BLaER1 treated with 17β-estradiol and CSF1 and Interleukin-3, amounts not matched to agents 10 nM and 100 nM (cell line): ENCODE results near the gene CHMP2B.

ENCODE experiments used
- H3K27ac ChIP-seq, 11 experiments: shearing (Covaris generic); formaldehyde crosslinking; 2 replicates each; pipeline ENCODE4 v1.8.1; 2022
- H3K27me3 ChIP-seq, 11 experiments: shearing (Covaris generic); formaldehyde crosslinking; 2 replicates each; pipeline ENCODE4 v1.8.1; 2022
- H3K36me3 ChIP-seq, 11 experiments: shearing (Covaris generic); formaldehyde crosslinking; 2 replicates each; pipeline ENCODE4 v1.8.1; 2022
- H3K4me1 ChIP-seq, 10 experiments: shearing (Covaris generic); formaldehyde crosslinking; 2 replicates each; pipeline ENCODE4 v1.8.1; 2022
- H3K4me2 ChIP-seq, 11 experiments: shearing (Covaris generic); formaldehyde crosslinking; 2 replicates each; pipeline ENCODE4 v1.8.1; 2022
- H3K4me3 ChIP-seq, 10 experiments: shearing (Covaris generic); formaldehyde crosslinking; 2 replicates each; pipeline ENCODE4 v1.8.1; 2022
- H3K9ac ChIP-seq, 11 experiments: shearing (Covaris generic); formaldehyde crosslinking; 2 replicates each; pipeline ENCODE4 v1.8.1; 2022
- H3K9me3 ChIP-seq, 11 experiments: shearing (Covaris generic); formaldehyde crosslinking; replicated peaks in 1 of 11; 2 replicates each; pipeline ENCODE4 v1.8.1; 2022
- H4K20me1 ChIP-seq, 11 experiments: shearing (Covaris generic); formaldehyde crosslinking; 2 replicates each; pipeline ENCODE4 v1.8.1; 2022
- Cebpa-rat ChIP-seq, 11 experiments: shearing (Covaris generic); IDR thresholded peaks; 2 replicates each; pipeline ENCODE4 v1.8.1; 2022

The CHMP2B gene

DNA sequence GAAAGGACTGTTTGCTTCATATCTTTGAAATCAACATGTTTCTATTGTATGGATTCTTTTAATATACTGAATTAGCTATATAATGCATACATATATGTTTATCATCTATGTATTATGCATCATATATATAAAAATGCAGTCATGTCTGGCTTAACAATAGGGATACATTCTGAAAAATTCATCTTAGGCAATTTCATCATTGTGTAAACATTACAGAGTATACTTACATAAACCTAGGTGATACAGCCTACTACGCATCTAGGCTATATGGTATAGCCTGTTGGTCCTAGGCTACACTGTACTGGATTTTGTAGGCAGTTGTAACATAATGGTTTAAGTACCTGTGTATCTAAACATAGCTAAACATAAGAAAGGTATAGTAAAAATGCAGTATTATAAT, 21.7 kb downstream of the CHMP2B start:
- Histone ChIP-seq H3K9me3 (no peaks in the 10 kb centered on the region), H4K20me1 (peaks cover 0 to 31% (median 0%) of the 10 kb centered on the region in 11 experiments; a peak in 4 of 22 replicates), H3K27ac (no peak overlapping the region), H3K36me3 (peaks cover 38 to 85% (median 56%) of the 10 kb centered on the region in 11 experiments), H3K4me2 (no peak overlapping the region), H3K4me3 (no peak overlapping the region), H3K27me3 (no peaks in the 10 kb centered on the region), H3K9ac (no peak overlapping the region), H3K4me1 (no peaks in the 10 kb centered on the region)
- TF ChIP-seq Cebpa-rat (IDR thresholded peaks at IDR 0.05): no peak

DNA sequence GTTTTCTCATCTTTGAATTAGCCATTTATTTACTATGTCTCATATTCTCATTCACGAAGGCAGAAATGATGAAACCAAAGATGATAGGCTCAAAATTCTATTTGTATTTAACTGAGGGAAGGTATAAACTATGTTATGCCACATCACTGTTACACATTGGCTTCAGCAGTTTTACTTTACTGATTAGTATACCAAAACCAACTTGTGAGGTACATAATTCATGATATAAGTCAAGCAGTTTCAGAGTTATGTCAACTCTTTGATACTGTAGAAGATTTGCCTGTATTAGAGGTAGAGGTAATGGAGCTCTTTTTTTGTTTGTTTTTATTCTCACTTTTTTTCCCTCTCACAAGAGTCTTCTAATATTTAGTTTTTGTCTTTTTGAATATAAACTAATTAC, 22.9 kb downstream of the CHMP2B start:
- no peak overlapping the region for H3K4me2 ChIP-seq
- H3K36me3 ChIP-seq: peaks cover 42 to 90% (median 57%) of the 10 kb centered on the region in 11 experiments

DNA sequence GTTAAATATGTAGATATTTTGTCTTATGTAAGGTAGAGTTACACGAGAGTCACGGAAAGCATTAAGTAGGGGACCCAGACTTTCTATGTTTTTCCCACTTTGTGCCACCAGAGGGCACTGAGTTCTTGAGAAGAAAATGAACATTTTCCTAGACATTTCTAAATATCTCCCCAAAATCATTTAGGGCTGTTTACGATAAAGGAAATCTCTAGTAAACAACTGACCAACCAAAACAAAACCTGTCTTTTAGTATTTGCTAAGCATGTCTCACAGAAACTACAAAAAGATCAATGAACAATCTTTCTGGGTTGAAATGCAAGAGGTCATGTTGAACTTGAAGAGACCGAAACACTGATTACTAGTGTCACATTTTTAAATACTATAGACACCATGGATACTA, 33.2 kb downstream of the CHMP2B start:
- no peak overlapping the region for H3K4me3 ChIP-seq
- no peak overlapping the region for H3K9ac ChIP-seq
- H3K27me3 ChIP-seq: no peaks in the 10 kb centered on the region
- no peak overlapping the region for H3K4me2 ChIP-seq
- H4K20me1 ChIP-seq: no peaks in the 10 kb centered on the region
- peaks cover 0 to 21% (median 6%) of the 10 kb centered on the region in 11 experiments; a peak in 7 of 22 replicates for H3K36me3 ChIP-seq
- no peak overlapping the region for H3K27ac ChIP-seq
- no peak for TF ChIP-seq Cebpa-rat (IDR thresholded peaks at IDR 0.05)
- no peaks in the 10 kb centered on the region for H3K9me3 ChIP-seq
- no peaks in the 10 kb centered on the region for H3K4me1 ChIP-seq

More for the DNA sequence above, 22.9 kb downstream of the CHMP2B start:
- Histone ChIP-seq H3K9ac (no peak overlapping the region), H3K4me3 (no peak overlapping the region), H4K20me1 (peaks cover 0 to 24% (median 0%) of the 10 kb centered on the region in 11 experiments; a peak in 3 of 22 replicates), H3K4me1 (no peaks in the 10 kb centered on the region), H3K9me3 (no peaks in the 10 kb centered on the region), H3K27me3 (no peaks in the 10 kb centered on the region), H3K27ac (no peak overlapping the region)
- no peak for TF ChIP-seq Cebpa-rat (IDR thresholded peaks at IDR 0.05)

DNA sequence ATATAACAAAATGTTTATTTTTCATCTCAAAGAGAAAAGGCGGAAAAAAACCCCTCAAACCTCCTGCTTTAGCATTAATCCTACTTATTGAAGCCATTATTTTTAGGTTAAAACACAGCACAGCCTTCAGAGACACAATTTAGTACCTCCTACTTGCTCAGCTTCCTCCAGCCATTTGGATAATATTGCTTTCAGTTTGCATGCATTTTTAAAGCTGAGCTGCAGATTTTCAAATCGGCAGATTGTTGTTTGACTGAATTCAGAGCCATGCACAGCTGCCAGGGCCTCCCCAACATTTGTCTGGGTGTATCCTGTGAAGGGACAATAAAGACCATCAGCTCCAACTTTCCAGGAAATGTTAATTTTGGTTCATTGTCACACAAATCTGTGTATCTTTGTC, 34.8 kb downstream of the CHMP2B start:
- no peak overlapping the region for H3K4me3 ChIP-seq
- no peak overlapping the region for H3K9ac ChIP-seq
- H3K4me1 ChIP-seq: no peaks in the 10 kb centered on the region
- no peaks in the 10 kb centered on the region for H4K20me1 ChIP-seq
- H3K36me3 ChIP-seq: peaks cover 0 to 7% (median 0%) of the 10 kb centered on the region in 11 experiments; a peak in 2 of 22 replicates
- H3K9me3 ChIP-seq: no peaks in the 10 kb centered on the region
- TF ChIP-seq Cebpa-rat (IDR thresholded peaks at IDR 0.05): no peak
- no peaks in the 10 kb centered on the region for H3K27me3 ChIP-seq
- H3K4me2 ChIP-seq: no peak overlapping the region
- no peak overlapping the region for H3K27ac ChIP-seq

DNA sequence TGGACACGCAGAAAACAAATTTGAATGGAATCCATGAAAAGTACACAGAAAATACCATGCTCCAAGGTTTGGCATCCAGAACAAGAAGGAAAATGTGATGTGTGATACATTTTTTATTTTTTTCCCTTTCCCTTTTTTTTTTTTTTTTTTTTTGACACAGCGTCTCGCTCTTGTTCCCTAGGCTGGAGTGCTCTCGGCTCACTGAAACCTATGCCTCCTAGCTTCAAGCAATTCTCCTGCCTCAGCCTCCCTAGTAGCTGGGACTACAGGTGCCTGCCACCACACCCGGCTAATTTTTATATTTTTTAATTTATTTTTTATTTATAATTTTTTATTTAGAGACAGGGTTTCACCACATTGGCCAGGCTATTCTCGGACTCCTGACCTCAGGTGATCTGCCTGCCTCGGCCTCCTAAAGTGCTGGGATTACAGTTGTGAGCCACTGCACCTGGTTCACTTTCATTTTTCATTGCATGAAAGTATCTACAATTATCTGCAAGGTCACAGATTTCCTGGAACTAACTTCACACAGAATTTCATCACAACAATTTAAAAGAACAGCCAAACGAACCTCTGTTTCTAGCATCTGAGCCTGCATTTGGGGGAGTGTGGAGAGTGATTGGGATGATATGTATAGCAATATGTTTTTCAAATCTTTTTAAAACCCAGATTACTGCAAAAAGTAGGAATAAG, 41.0 kb downstream of the CHMP2B start:
- Histone ChIP-seq H3K9ac (no peak overlapping the region), H3K4me2 (no peak overlapping the region), H3K4me3 (no peak overlapping the region), H3K4me1 (peaks cover 6 to 30% (median 10%) of the 10 kb centered on the region in 10 experiments), H4K20me1 (no peaks in the 10 kb centered on the region), H3K36me3 (no peaks in the 10 kb centered on the region), H3K27me3 (no peaks in the 10 kb centered on the region), H3K27ac (no peak overlapping the region), H3K9me3 (no peaks in the 10 kb centered on the region)
- TF ChIP-seq Cebpa-rat (IDR thresholded peaks at IDR 0.05): no peak

DNA sequence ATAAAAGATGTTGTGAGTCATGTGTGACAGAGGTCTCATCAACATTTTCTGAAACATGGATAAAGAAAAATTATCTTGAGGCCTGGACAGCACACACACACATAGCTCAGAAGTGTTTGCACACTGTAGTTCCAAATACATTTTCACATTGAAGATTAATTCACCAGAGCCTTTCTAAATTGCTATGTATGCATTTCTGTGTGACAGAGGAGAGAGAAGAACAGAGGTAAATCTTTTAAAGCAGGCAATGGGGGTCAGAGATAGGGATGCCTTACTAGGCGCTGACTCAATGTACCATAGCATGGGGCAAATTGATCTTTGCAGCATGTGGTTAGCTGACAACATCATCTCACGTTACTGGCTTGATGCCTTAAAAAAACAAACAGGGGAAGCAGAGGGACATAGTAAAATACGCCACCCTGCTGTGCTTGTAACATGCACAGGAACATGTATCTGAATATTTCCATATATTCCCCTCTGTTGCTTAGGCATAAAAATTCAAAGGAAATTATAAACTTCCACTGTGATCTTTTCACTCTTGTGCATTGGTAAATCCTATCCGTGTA, 41.6 kb downstream of the CHMP2B start:
- H3K9ac ChIP-seq: no peak overlapping the region
- H3K4me1 ChIP-seq: peaks cover 6 to 36% (median 10%) of the 10 kb centered on the region in 10 experiments

DNA sequence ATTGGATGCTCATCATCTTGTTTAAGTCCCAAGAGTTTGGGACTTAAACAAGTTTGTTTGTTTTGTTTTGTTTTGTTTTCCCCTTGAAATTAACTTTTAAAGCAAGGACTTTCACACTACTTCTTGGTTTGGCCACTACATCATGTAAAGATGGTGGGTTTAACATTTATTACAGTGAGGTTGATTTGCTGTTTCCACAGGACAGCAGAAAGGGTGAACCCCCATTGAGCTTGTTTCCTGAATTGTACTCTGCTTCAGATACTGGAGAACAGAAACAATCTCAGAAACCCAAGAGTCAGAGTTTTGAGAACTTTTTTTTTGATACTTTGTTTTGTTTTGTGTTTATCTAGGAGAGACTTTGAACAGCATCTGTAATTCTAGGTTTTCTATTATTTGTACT, 42.6 kb downstream of the CHMP2B start:
- H4K20me1 ChIP-seq: no peaks in the 10 kb centered on the region
- H3K27ac ChIP-seq: no peak overlapping the region
- no peaks in the 10 kb centered on the region for H3K27me3 ChIP-seq
- TF ChIP-seq Cebpa-rat (IDR thresholded peaks at IDR 0.05): no peak
- H3K4me3 ChIP-seq: no peak overlapping the region
- no peak overlapping the region for H3K9ac ChIP-seq
- H3K4me1 ChIP-seq: peaks cover 6 to 36% (median 10%) of the 10 kb centered on the region in 10 experiments
- H3K4me2 ChIP-seq: no peak overlapping the region
- H3K36me3 ChIP-seq: no peaks in the 10 kb centered on the region
- no peaks in the 10 kb centered on the region for H3K9me3 ChIP-seq

More for the DNA sequence above, 41.6 kb downstream of the CHMP2B start:
- Histone ChIP-seq H3K27me3 (no peaks in the 10 kb centered on the region), H3K4me3 (no peak overlapping the region), H3K4me2 (no peak overlapping the region), H3K36me3 (no peaks in the 10 kb centered on the region), H3K27ac (no peak overlapping the region), H3K9me3 (no peaks in the 10 kb centered on the region), H4K20me1 (no peaks in the 10 kb centered on the region)
- no peak for TF ChIP-seq Cebpa-rat (IDR thresholded peaks at IDR 0.05)

DNA sequence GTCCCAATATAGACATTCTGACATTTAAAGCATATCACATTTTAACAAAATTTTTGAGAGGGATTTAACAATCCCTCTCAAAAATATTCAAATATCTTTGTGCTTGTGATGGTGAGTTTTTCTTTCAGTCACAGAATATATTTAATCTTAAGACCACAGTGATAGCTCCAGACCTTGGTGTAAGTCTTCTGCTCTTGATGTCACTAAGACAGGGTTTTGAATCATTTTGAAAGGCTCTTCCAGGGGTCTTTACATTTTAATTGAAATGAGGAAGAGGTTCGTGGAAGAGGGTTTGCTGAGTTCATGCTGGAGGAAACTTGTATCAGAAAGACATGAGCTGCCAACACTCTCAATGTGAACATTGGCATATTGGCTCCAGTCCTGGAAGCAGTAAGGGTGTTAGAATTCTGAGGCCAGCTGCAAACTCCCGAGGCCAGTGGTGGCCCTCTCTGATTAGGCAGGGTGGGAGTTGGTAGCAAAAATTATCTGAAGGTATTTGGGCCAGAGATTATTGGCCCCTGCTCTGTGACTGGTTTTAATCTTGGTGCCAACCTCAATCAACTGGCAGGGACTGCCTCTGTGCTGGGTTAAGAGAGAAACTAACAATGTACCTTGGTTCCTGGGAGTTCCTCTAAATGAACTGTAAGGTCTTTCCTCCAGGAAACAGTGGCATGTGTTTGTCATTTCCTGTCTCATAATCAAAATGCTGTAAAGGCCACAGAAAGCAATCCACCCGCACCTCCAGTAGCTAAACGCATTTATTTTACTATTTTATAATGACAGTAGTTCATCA, 44.0 kb downstream of the CHMP2B start:
- Histone ChIP-seq H3K4me1 (peaks cover 6 to 36% (median 10%) of the 10 kb centered on the region in 10 experiments), H3K4me2 (peak overlapping the region; percentile 33 to 81 (median 72)), H3K9ac (0 out of 22 replicates have a peak overlapping the region, but pooled peaks of 1 of the 11 experiments have one; percentile 12), H3K27me3 (no peaks in the 10 kb centered on the region), H3K9me3 (no peaks in the 10 kb centered on the region), H3K4me3 (peak overlapping the region in 1 of 10 experiments; percentile 3; a peak in 2 of 20 replicates), H4K20me1 (no peaks in the 10 kb centered on the region), H3K27ac (peak overlapping the region in 5 of 11 experiments; percentile 19 to 59 (median 49); a peak in 8 of 22 replicates), H3K36me3 (no peaks in the 10 kb centered on the region)
- TF ChIP-seq Cebpa-rat (IDR thresholded peaks at IDR 0.05): no peak

DNA sequence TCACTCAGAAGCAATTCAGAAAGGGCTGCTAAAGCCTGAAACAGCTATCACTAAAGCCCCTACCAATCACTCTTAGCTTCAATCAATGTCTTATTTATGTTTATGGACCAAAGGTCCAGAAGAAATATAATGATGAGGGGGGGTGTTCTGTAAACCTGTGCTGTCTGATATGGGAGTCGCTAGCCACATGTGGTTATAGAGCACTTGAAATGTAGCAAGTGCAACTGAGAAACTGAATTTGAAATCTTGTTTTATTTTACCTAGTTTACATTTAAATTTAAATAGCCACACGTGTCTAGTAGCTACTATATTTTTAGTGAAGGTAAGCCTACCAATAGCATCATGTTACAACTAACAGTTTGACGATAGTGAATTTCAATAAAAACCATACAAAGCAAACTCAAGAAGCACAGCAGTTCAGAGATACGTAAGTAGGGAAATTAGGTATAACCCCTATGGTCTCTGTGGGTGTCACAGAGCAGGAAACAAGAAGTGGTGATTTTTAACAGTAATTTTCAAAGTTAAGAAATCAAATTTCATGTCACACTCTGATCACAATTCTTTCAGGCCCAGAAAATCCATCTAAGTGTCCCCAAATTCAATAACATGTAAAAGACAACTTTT, 45.7 kb downstream of the CHMP2B start:
- H3K4me2 ChIP-seq: peak overlapping the region in 2 of 11 experiments; percentile 21 to 49; a peak in 2 of 22 replicates
- no peak for TF ChIP-seq Cebpa-rat (IDR thresholded peaks at IDR 0.05)
- H4K20me1 ChIP-seq: no peaks in the 10 kb centered on the region
- H3K27me3 ChIP-seq: no peaks in the 10 kb centered on the region
- peaks cover 6 to 36% (median 10%) of the 10 kb centered on the region in 10 experiments for H3K4me1 ChIP-seq
- no peaks in the 10 kb centered on the region for H3K36me3 ChIP-seq
- no peak overlapping the region for H3K9ac ChIP-seq
- H3K27ac ChIP-seq: no peak overlapping the region
- no peak overlapping the region for H3K4me3 ChIP-seq
- H3K9me3 ChIP-seq: no peaks in the 10 kb centered on the region
